NB4 (cell line): ENCODE results near the gene TMEM151A.

Source experiments
- POLR2A ChIP-seq: IDR thresholded peaks from 2 replicates; pipeline ENCODE4 v1.6.1; 2011; ENCODE audit warnings: mild to moderate bottlenecking; ENCODE audit not compliant: insufficient read length; ENCODE audit errors: extremely low read depth
- TF ChIP-seq, protein P1 (sequence below): IDR thresholded peaks from one replicate; pipeline ENCODE4 v1.5.1; 2012; ENCODE audit warnings: low read depth, low read length

DNA sequence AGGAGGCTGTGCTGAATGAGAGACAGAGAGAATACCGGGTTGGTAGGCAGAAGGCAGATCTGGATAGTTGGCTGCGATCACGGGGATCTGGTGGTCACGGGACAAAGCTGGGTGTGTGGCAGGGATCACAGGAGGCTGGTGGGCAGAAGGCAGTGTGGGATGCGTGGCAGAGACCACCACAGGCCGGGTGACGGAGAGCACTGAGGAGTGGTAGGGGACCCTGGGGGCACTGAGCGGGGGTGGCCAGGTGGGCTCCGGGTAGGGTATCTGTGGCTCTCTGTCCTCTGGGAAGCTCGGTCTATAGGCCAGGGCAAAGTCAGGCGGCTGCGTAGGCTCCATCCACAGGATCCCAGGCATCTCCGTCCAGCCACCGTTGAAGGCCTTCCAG, 23.8 kb downstream of the TMEM151A start:
- TF ChIP-seq, protein P1, sequence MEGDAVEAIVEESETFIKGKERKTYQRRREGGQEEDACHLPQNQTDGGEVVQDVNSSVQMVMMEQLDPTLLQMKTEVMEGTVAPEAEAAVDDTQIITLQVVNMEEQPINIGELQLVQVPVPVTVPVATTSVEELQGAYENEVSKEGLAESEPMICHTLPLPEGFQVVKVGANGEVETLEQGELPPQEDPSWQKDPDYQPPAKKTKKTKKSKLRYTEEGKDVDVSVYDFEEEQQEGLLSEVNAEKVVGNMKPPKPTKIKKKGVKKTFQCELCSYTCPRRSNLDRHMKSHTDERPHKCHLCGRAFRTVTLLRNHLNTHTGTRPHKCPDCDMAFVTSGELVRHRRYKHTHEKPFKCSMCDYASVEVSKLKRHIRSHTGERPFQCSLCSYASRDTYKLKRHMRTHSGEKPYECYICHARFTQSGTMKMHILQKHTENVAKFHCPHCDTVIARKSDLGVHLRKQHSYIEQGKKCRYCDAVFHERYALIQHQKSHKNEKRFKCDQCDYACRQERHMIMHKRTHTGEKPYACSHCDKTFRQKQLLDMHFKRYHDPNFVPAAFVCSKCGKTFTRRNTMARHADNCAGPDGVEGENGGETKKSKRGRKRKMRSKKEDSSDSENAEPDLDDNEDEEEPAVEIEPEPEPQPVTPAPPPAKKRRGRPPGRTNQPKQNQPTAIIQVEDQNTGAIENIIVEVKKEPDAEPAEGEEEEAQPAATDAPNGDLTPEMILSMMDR: no peak
- no peak for TF ChIP-seq POLR2A
